Stimulated activated naive B cell treated with anti-CD40 and anti-IgM and Interleukin-4, amounts not matched to agents 10 μg/mL and 1 μg/mL and 100 μg/mL, for 72 hours (primary cell): Measurements from ENCODE around the gene CERS5.

ENCODE experiments used
- ATAC-seq, 2 donors: fragments of 150-1000 bp; cut with Tn5 transposase; replicated peaks; 2 replicates each; pipeline ENCODE4 v1.10.0; 2021; ENCODE audit warnings: moderate library complexity in 1 of 2
- DNase-seq: peaks from one replicate; pipeline ENCODE4 v3.0.0; 2021
- H3K27ac Mint-ChIP-seq: one replicate; pipeline ENCODE4 v1.8.0; 2022; ENCODE audit warnings: mild to moderate bottlenecking, mixed read lengths
- H3K27me3 Mint-ChIP-seq, 2 donors: one replicate each; pipeline ENCODE4 v1.8.0; 2022; ENCODE audit warnings: mixed read lengths in 2 of 2
- H3K36me3 Mint-ChIP-seq, 2 donors: one replicate each; pipeline ENCODE4 v1.8.0; 2022; ENCODE audit warnings: mixed read lengths in 2 of 2, mild to moderate bottlenecking in 1 of 2
- H3K4me1 Mint-ChIP-seq, 2 donors: one replicate each; pipeline ENCODE4 v1.8.0; 2022; ENCODE audit warnings: mixed read lengths in 2 of 2, mild to moderate bottlenecking in 1 of 2
- H3K4me3 Mint-ChIP-seq, 2 donors: one replicate each; pipeline ENCODE4 v1.8.0; 2022; ENCODE audit warnings: mild to moderate bottlenecking in 2 of 2, mixed read lengths in 2 of 2, moderate library complexity in 1 of 2
- H3K9me3 Mint-ChIP-seq, 2 donors: one replicate each; pipeline ENCODE4 v1.8.0; 2022; ENCODE audit warnings: mixed read lengths in 2 of 2, mild to moderate bottlenecking in 1 of 2

The CERS5 gene

DNA sequence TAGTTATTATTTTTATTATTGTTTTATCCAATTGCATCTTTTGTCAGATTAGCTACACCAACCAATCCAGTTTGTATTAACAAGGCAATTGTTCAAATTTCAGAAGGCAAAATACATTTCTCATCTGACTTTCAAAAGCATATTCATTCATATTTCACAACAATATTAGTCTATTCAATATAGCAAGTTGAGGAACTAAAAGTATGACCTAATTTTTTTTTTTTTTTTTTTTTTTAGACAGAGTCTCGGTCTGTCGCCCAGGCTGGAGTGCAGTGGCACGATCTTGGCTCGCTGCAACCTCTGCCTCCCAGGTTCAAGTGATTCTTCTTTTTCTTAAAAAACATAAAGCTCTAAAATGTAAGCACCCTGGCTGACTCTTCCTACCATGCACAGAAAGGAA is 37.9 kb downstream of the CERS5 start:
- no peaks in the 10 kb centered on the region for H3K9me3 Mint-ChIP-seq
- peaks cover 52 to 62% of the 10 kb centered on the region in 2 donors for H3K36me3 Mint-ChIP-seq
- H3K27me3 Mint-ChIP-seq, result no peaks in the 10 kb centered on the region
- DNase-seq (no peak), ATAC-seq (peak; percentile 65 to 73)
- peak overlapping the region; percentile 79 for H3K27ac Mint-ChIP-seq
- no peak overlapping the region for H3K4me3 Mint-ChIP-seq
- peaks cover 18 to 49% of the 10 kb centered on the region in 2 donors for H3K4me1 Mint-ChIP-seq

DNA sequence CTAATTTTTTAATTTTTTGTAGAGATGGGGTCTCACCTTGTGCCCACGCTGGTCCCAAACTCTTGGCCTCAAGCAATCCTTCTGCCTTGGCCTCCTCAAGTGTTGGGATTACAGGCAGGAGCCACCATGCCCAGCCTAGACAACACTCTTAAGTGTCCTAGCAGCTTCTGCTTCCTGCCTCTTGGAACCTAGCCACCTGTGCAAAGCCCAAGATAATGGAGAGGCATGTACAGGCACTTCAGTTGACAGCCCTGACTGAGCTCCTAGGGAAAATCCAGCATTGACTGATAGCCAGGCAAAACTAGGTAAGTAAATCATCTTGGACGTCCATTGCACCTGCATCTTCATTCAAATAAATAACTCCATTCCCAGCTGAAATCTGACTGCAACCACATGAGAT is 39.6 kb downstream of the CERS5 start:
- Mint-ChIP-seq H3K4me3 (no peak overlapping the region), H3K27me3 (no peaks in the 10 kb centered on the region)

DNA sequence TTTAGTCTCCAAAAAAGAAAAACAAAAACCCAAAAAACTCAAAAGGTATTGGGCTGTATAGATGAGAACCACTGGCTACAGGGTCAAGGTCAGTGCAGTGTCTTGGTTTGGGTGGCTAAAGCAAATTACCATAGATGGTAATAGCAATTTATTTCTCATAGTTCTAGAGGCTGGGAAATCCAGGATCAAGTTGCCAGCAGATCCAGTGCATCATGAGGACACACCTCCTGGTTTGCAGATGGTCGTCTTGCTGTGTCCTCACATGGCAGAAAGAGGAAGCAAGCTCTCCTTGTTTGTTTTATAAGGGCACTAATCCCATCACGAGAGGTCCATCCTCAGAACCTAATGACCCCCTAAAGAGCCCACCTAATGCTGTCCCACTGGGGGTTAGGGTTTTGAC is 44.0 kb downstream of the CERS5 start:
- DNase-seq, result no peak
- H3K36me3 Mint-ChIP-seq, result peaks cover 33 to 45% of the 10 kb centered on the region in 2 donors
- H3K27ac Mint-ChIP-seq, result no peak overlapping the region
- H3K27me3 Mint-ChIP-seq, result no peaks in the 10 kb centered on the region
- no peaks in the 10 kb centered on the region for H3K9me3 Mint-ChIP-seq
- no peak overlapping the region for H3K4me3 Mint-ChIP-seq
- H3K4me1 Mint-ChIP-seq, result peaks cover 17 to 34% of the 10 kb centered on the region in 2 donors
- no peak for ATAC-seq

More for the DNA sequence above, 39.6 kb downstream of the CERS5 start:
- peaks cover 45 to 58% of the 10 kb centered on the region in 2 donors for H3K36me3 Mint-ChIP-seq
- H3K27ac Mint-ChIP-seq, result peak overlapping the region; percentile 62
- no peak for DNase-seq
- H3K9me3 Mint-ChIP-seq, result no peaks in the 10 kb centered on the region
- ATAC-seq, result no peak
- peaks cover 14 to 45% of the 10 kb centered on the region in 2 donors for H3K4me1 Mint-ChIP-seq

DNA sequence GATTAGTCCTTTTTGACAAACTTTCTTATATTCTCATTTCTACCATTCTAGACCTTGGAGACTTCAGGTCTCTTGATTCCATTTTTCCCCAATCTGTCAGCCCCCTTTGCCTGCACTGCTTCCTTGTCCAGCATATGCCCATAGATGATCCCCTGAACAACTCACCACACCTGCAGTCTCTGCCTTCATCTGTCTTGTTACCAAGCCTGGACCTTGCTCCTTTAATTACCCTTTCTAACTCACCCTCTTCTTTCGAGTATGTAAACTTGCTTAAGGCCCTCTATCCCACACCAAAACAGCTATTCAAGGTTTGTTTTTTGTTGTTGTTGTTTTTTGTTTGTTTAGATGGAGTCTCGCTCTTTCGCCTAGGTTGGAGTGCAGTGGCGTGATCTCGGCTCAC is 45.5 kb downstream of the CERS5 start:
- Mint-ChIP-seq H3K27ac (no peak overlapping the region), H3K9me3 (no peaks in the 10 kb centered on the region), H3K4me1 (peaks cover 15 to 41% of the 10 kb centered on the region in 2 donors), H3K27me3 (no peaks in the 10 kb centered on the region), H3K4me3 (no peak overlapping the region), H3K36me3 (peaks cover 26 to 36% of the 10 kb centered on the region in 2 donors)
- DNase-seq (no peak), ATAC-seq (no peak)

DNA sequence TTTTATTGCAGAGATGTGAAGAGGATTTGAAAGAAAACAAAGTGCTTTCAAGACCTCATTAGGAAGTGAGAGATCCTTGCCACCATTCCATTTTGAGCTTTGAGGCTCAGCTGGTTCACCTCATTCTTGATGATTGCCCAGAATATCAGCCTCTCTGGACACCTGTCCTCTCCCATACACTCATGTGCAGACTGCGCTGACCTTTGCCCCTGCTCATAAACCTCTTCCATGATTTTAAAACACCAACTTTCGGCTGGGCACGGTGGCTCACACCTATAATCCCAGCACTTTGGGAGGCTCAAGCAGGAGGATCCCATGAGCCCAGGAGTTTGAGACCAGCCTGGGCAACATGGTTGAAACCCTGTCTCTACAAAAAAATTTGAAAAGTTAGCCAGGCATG is 46.2 kb downstream of the CERS5 start:
- no peak for ATAC-seq

DNA sequence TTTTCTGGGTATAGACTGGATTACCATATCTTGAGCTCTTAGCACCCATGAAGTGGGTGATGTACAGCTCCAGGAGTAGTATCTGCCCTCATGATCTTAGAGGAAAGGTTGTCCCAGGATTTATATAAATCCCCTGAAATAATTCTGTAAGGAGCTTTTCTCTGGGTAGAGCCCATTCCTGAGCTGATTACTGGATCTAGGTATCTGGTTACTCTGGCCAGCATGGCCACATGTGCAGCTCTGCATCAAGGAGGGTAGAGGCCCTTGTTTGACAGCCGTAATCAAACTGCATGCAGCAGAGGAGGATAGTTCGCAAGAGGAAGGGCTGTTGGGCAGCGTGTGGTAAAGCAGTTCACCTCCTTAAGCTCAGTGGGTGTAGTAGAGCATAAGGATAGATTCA is 46.6 kb downstream of the CERS5 start:
- peaks cover 17 to 47% of the 10 kb centered on the region in 2 donors for H3K4me1 Mint-ChIP-seq
- no peak overlapping the region for H3K27ac Mint-ChIP-seq
- no peaks in the 10 kb centered on the region for H3K27me3 Mint-ChIP-seq

More for the DNA sequence above, 46.2 kb downstream of the CERS5 start:
- no peak overlapping the region for H3K4me3 Mint-ChIP-seq
- DNase-seq, result no peak
- H3K27me3 Mint-ChIP-seq, result no peaks in the 10 kb centered on the region
- H3K9me3 Mint-ChIP-seq, result no peaks in the 10 kb centered on the region
- peaks cover 17 to 47% of the 10 kb centered on the region in 2 donors for H3K4me1 Mint-ChIP-seq
- H3K27ac Mint-ChIP-seq, result no peak overlapping the region
- peaks cover 28 to 38% of the 10 kb centered on the region in 2 donors for H3K36me3 Mint-ChIP-seq

DNA sequence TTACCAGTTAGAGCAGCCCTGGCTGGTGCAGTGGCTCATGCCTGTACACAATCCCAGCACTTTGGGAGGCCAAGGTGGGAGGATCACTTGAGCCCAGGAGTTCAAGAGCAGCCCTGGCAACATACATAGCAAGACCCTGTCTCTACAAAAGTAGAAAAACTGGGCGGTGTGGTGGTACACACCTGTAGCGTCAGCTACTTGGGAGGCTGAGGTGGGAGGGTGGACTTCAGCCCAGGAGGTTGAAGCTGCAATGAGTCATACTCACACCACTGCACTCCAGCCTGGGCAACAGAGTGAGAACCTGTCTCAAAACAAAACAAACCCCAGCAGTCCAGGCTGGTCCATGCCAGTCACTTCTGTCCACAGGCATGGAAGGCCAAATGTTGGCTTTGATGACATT is 47.8 kb downstream of the CERS5 start:
- H3K27ac Mint-ChIP-seq, result no peak overlapping the region
- peaks cover 16 to 43% of the 10 kb centered on the region in 2 donors for H3K4me1 Mint-ChIP-seq

More for the DNA sequence above, 46.6 kb downstream of the CERS5 start:
- no peak for ATAC-seq
- DNase-seq, result no peak
- Mint-ChIP-seq H3K4me3 (no peak overlapping the region), H3K36me3 (peaks cover 32 to 42% of the 10 kb centered on the region in 2 donors), H3K9me3 (no peaks in the 10 kb centered on the region)

DNA sequence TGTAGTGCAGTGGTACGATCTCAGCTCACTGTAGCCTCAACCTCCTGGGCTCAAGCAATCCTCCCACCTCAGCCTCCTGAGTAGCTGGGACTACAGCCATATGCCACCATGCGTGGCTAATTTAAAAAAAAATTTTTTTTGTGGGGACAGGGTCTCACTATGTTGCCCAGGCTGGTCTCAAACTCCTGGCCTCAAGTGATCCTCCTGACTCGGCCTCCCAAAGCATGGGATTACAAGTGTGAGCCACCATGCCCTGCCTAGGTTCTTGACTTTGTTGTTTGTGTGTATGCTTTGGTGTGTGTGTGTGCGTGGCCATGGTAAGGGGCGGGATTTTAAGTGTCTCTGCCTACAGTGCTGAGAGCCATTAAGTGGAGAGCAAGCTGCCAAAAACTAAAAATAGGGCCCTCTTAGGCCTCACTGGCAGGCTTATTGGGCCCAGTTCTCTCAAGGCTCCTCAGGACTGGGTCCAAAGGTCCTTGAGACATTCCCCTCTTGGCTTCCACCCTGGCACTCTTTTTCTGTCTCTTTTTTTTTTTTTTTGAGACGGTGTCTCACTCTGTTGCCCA is 50.0 kb downstream of the CERS5 start:
- ATAC-seq (no peak), DNase-seq (no peak)
- H3K4me1 Mint-ChIP-seq, result peaks cover 18 to 50% of the 10 kb centered on the region in 2 donors
- no peak overlapping the region for H3K27ac Mint-ChIP-seq
- H3K4me3 Mint-ChIP-seq, result no peak overlapping the region
- peaks cover 24 to 36% of the 10 kb centered on the region in 2 donors for H3K36me3 Mint-ChIP-seq
- H3K27me3 Mint-ChIP-seq, result no peaks in the 10 kb centered on the region
- H3K9me3 Mint-ChIP-seq, result no peaks in the 10 kb centered on the region

More for the DNA sequence above, 47.8 kb downstream of the CERS5 start:
- no peak for ATAC-seq
- H3K36me3 Mint-ChIP-seq, result peaks cover 30 to 44% of the 10 kb centered on the region in 2 donors
- no peaks in the 10 kb centered on the region for H3K9me3 Mint-ChIP-seq
- H3K27me3 Mint-ChIP-seq, result no peaks in the 10 kb centered on the region
- H3K4me3 Mint-ChIP-seq, result no peak overlapping the region
- no peak for DNase-seq

DNA sequence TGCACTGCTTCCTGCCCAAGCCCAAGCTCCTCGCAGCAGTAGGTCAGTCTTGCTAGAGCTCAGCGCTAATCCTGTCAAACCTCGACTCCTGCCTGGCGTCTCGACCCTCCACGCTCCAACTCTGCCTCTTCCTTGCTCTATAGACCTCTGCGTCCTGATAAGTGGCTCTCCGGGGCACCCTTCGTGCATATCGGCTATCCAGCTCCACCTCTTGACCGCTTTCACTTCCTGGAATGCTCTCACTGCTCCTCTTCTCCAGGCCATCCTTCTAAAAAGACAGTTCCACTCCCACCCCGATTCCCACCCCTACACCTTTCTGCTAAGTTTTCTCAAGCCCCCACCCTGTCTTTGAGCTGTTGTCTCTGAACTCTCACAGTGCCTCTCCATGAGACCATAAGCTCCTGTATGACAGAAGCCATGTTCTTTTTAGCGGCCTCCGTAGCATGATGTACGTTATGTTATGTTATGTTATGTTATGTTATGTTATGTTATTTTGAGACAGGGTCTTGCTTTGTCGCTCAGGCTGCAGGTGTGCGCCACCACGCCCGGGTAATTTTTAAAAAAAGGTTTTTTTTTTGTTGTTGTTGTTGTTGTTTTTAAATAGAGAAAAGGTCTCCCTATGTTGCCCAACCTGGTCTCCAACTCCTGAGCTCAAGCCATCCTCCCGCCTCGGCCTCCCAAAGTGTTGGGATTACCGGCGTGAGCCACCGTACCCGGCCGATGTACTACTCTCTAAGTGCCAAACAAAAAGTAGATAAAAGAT is 54.5 kb downstream of the CERS5 start:
- Mint-ChIP-seq H3K4me3 (peak overlapping the region; percentile 95 to 98), H3K36me3 (peaks cover 14 to 24% of the 10 kb centered on the region in 2 donors), H3K27me3 (no peaks in the 10 kb centered on the region), H3K9me3 (no peaks in the 10 kb centered on the region), H3K4me1 (peaks cover 36 to 72% of the 10 kb centered on the region in 2 donors), H3K27ac (peak overlapping the region; percentile 98)
- ATAC-seq (no peak), DNase-seq (no peak)

DNA sequence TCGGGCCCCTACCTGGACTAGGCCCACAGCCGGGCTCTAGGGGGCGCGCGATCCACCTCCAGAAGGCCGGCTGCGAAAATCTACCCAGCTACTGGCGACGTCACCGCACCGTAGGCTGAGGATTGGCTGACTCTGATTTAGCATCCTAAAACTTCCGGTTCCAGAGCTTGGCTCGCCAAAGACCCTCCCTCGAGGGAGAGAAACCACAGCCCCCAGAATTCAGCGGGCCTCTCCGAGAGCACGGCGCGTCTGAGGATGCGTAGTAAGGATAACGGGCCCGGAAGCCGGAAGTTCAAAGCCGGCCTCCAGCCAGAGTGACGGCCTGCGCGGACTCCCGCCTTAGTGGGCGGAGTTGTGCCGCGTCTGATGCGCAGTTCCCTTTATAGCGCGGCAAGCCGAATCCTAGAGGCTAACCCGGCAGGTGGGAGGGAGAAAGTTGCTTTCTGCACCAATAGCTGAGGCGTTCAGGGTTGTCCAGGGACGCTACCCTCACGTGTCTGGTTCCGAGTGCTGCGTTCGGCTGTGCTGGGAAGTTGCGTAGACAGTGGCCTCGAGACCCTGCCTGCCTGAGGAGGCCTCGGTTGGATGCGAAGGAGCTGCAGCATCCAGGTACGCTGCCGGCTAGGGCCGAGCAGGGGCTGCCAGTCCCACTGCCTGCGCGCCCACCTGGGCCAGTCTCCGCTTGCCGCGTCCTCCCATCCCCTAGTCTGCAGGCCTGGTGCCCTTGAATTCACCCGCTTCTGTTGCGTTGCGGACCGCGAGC is 55.3 kb downstream of the CERS5 start, which contains the start of gene COX14:
Gene COX14, plus strand, starts transcription at position 544 of the 763 bp plus-strand sequence. CDS start 7,808 bp downstream, outside the sequence.
- Mint-ChIP-seq H3K4me3 (peak within 1 kb of the TSS; percentile 95 to 98), H3K36me3 (peaks cover 17 to 27% of the 10 kb centered on the region in 2 donors), H3K9me3 (no peaks in the 10 kb centered on the region), H3K27me3 (no peaks in the 10 kb centered on the region), H3K27ac (peak within 1 kb of the TSS; percentile 98), H3K4me1 (peaks cover 38 to 67% of the 10 kb centered on the region in 2 donors)
- DNase-seq (peak; percentile 99), ATAC-seq (peak; percentile 76 to 81)

DNA sequence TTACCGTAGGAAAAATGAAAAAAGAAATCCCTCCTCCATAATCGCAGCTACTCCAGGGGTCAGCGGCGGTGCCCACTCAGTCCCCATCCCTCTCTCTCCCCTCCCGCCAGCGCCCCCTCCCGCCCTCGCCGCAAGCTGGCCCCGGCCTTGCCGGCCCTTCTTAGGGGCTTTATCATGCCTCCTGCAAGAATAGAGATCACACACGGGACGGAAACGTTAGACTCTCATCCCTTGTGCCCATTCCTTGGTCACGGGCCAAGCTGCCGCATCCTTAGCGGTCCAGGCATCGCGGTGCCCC is 55.8 kb downstream of the CERS5 start:
- ATAC-seq (peak; percentile 1 to 2), DNase-seq (no peak)
- peak overlapping the region; percentile 98 for H3K27ac Mint-ChIP-seq
- H3K36me3 Mint-ChIP-seq, result peaks cover 17 to 27% of the 10 kb centered on the region in 2 donors
- H3K4me3 Mint-ChIP-seq, result peak overlapping the region; percentile 95 to 98
- H3K4me1 Mint-ChIP-seq, result peaks cover 37 to 61% of the 10 kb centered on the region in 2 donors
- no peaks in the 10 kb centered on the region for H3K27me3 Mint-ChIP-seq
- H3K9me3 Mint-ChIP-seq, result no peaks in the 10 kb centered on the region

DNA sequence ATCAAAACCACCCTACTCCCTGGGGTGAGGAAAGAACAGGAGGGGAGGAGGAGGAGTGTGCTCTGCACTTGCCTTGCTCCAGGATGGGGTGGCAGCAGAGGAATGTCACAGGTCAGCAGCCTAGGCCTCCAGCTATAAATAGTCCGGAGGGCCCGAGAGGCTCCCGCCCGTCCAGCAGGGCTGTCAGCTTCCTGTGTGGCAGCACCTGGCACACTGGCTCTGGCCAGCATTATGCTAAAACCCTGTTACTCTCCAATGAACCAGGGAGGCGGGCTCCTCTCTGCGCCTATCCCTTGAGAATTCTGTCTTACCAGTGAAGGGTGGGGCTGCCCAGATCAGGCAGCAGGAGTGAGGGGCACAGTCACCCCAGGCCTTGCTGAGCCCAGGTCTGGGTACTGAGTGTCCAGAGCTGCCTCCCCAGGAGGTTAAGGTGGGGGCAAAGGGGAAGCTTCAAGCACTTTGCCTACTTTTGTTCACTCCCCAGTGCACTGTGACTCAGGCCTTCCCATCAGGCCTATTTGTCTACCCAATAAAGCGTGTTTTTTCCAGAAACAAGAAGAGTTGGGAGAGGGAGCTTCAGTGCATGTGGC is 56.3 kb downstream of the CERS5 start:
- Mint-ChIP-seq H3K27me3 (no peaks in the 10 kb centered on the region), H3K36me3 (peaks cover 16 to 29% of the 10 kb centered on the region in 2 donors), H3K4me1 (peaks cover 37 to 59% of the 10 kb centered on the region in 2 donors), H3K27ac (peak overlapping the region; percentile 98), H3K9me3 (no peaks in the 10 kb centered on the region), H3K4me3 (peak overlapping the region; percentile 95 to 98)
- ATAC-seq (peak; percentile 44 to 47), DNase-seq (peak; percentile 83)

DNA sequence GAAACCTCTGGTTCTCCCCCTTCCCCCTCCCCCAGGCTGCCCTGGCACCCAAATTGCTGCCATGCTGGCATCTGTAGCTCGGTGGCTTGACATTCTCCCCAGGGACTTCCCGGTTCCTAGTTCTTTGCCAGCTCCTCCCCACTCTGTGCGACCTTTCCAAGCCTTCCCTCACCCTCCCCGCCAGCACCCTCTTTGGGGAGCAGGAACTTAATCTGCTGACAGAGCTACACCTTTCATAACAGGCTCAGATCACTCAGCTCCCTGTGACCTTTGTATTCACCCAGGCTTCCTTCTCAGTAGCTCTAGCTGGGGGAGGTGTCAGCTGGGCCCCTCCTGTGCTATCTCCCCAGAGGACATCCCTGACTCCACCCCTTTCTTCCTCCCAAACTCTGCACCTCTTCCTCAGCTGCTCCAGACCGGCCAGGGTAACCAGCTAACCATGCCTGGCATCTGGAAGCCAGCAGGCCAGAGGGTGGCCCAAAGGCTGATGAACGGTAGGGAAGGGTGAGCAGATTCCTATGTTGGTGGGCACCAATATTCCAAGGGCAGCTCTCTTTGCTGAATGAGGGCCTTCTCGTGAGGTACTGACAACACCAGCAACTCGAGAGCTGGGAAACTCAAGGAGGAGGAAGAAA is 56.9 kb downstream of the CERS5 start:
- Mint-ChIP-seq H3K36me3 (peaks cover 16 to 28% of the 10 kb centered on the region in 2 donors), H3K9me3 (no peaks in the 10 kb centered on the region), H3K4me3 (peak overlapping the region; percentile 95 to 98), H3K27me3 (no peaks in the 10 kb centered on the region), H3K27ac (peak overlapping the region; percentile 98), H3K4me1 (peaks cover 34 to 59% of the 10 kb centered on the region in 2 donors)
- peak; percentile 36 to 40 for ATAC-seq
- peak; percentile 64 for DNase-seq
